Astrocyte (in vitro differentiated cells and primary cell): ENCODE results near the gene RALY.

Experiments used
- CTCF ChIP-seq: IDR thresholded peaks from 2 replicates; pipeline ENCODE4 v1.5.1; 2011; ENCODE audit warnings: low read depth, mild to moderate bottlenecking, inconsistent platforms, low read length, moderate library complexity; ENCODE audit not compliant: insufficient read depth
- EZH2 ChIP-seq: IDR thresholded peaks from 2 replicates; pipeline ENCODE4 v1.6.1; 2012; ENCODE audit warnings: mild to moderate bottlenecking, low read length, inconsistent platforms; ENCODE audit not compliant: insufficient read depth

- TF ChIP-seq CTCF: no peak
- no peak for TF ChIP-seq EZH2
Observed at GRCh38 chr20:34017610-34018009, 23.9 kb downstream of the RALY start.
